ENCODE measurements around the gene PLCB1. TPM values are rescaled to one million over a fixed set of nuclear protein-coding genes. Genes with fewer than 3 reads are reported as not detected.

Gene PLCB1
- total and polyA plus RNA-seq, 2 donors (not counting 1 experiment from before 2014, with no cell fraction given), result 13.4 to 23.3 TPM

GRCh38 chr20:8720089-8720488 is 588.0 kb downstream of the PLCB1 start:
- TF ChIP-seq CTCF (conservative IDR thresholded peaks at IDR 0.05 in 1 of 2, IDR thresholded peaks at IDR 0.05 in 1 of 2; ENCODE audit: low read depth in 1 of 2, low read length in 2 of 2) (no peak), EZH2 (IDR thresholded peaks at IDR 0.05; ENCODE audit: low read length, missing control alignments) (no peak)
- no peak overlapping the region for H3K4me2 ChIP-seq (ENCODE audit: extremely low read depth, insufficient read depth, low read length)
- peak in 1 of 2 donors; percentile 17 for DNase-seq (ENCODE audit: low read depth in 2 of 2)

GRCh38 chr20:8721098-8721497 is 589.0 kb downstream of the PLCB1 start:
- Histone ChIP-seq H2AFZ (ENCODE audit: low read length) (no peak overlapping the region), H3K4me1 (ENCODE audit: control insufficient read depth, extremely low read depth, insufficient read depth, low read length) (no peaks in the 10 kb centered on the region), H3K4me2 (ENCODE audit: extremely low read depth, insufficient read depth, low read length) (no peak overlapping the region), H3K9me3 (ENCODE audit: control insufficient read depth, insufficient read depth, low read depth, low read length) (no peaks in the 10 kb centered on the region), H3K9ac (ENCODE audit: insufficient read depth, low read length) (no peak overlapping the region), H3K4me3 (replicated peaks in 1 of 4; ENCODE audit: control extremely low read depth in 1 of 4, insufficient read depth in 1 of 4, low read depth in 3 of 4, low read length in 4 of 4) (no peak overlapping the region), H4K20me1 (ENCODE audit: control insufficient read depth, extremely low read depth, insufficient read depth, low read length) (no peaks in the 10 kb centered on the region), H3K27ac (ENCODE audit: insufficient read depth, low read length) (no peak overlapping the region), H3K79me2 (ENCODE audit: control insufficient read depth, insufficient read depth, low read length) (no peaks in the 10 kb centered on the region), H3K36me3 (ENCODE audit: control insufficient read depth, insufficient read depth, low read length) (no peaks in the 10 kb centered on the region), H3K27me3 (ENCODE audit: control insufficient read depth, insufficient read depth, low read length) (no peaks in the 10 kb centered on the region)
- peak; percentile 79 to 83 for TF ChIP-seq CTCF (conservative IDR thresholded peaks at IDR 0.05 in 1 of 2, IDR thresholded peaks at IDR 0.05 in 1 of 2; ENCODE audit: low read depth in 1 of 2, low read length in 2 of 2)
- TF ChIP-seq EZH2 (IDR thresholded peaks at IDR 0.05; ENCODE audit: low read length, missing control alignments), result no peak
- DNase-seq (ENCODE audit: low read depth in 2 of 2), result peak; percentile 49 to 73

More at GRCh38 chr20:8720089-8720488, 588.0 kb downstream of the PLCB1 start:
- Histone ChIP-seq H3K4me1 (ENCODE audit: control insufficient read depth, extremely low read depth, insufficient read depth, low read length) (no peaks in the 10 kb centered on the region), H3K9ac (ENCODE audit: insufficient read depth, low read length) (no peak overlapping the region), H3K27ac (ENCODE audit: insufficient read depth, low read length) (no peak overlapping the region), H3K79me2 (ENCODE audit: control insufficient read depth, insufficient read depth, low read length) (no peaks in the 10 kb centered on the region), H2AFZ (ENCODE audit: low read length) (no peak overlapping the region), H4K20me1 (ENCODE audit: control insufficient read depth, extremely low read depth, insufficient read depth, low read length) (no peaks in the 10 kb centered on the region), H3K4me3 (replicated peaks in 1 of 4; ENCODE audit: control extremely low read depth in 1 of 4, insufficient read depth in 1 of 4, low read depth in 3 of 4, low read length in 4 of 4) (no peak overlapping the region), H3K27me3 (ENCODE audit: control insufficient read depth, insufficient read depth, low read length) (no peaks in the 10 kb centered on the region), H3K36me3 (ENCODE audit: control insufficient read depth, insufficient read depth, low read length) (no peaks in the 10 kb centered on the region), H3K9me3 (ENCODE audit: control insufficient read depth, insufficient read depth, low read depth, low read length) (no peaks in the 10 kb centered on the region)

- H3K9ac ChIP-seq (ENCODE audit: insufficient read depth, low read length), result no peak overlapping the region
- no peaks in the 10 kb centered on the region for H3K27me3 ChIP-seq (ENCODE audit: control insufficient read depth, insufficient read depth, low read length)
- H3K4me1 ChIP-seq (ENCODE audit: control insufficient read depth, extremely low read depth, insufficient read depth, low read length), result no peaks in the 10 kb centered on the region
- no peaks in the 10 kb centered on the region for H3K79me2 ChIP-seq (ENCODE audit: control insufficient read depth, insufficient read depth, low read length)
- H2AFZ ChIP-seq (ENCODE audit: low read length), result no peak overlapping the region
- no peak overlapping the region for H3K4me3 ChIP-seq (replicated peaks in 1 of 4; ENCODE audit: control extremely low read depth in 1 of 4, insufficient read depth in 1 of 4, low read depth in 3 of 4, low read length in 4 of 4)
- no peaks in the 10 kb centered on the region for H4K20me1 ChIP-seq (ENCODE audit: control insufficient read depth, extremely low read depth, insufficient read depth, low read length)
- no peaks in the 10 kb centered on the region for H3K9me3 ChIP-seq (ENCODE audit: control insufficient read depth, insufficient read depth, low read depth, low read length)
- H3K27ac ChIP-seq (ENCODE audit: insufficient read depth, low read length), result no peak overlapping the region
- peak; percentile 66 to 81 for DNase-seq (ENCODE audit: low read depth in 2 of 2)
- TF ChIP-seq EZH2 (IDR thresholded peaks at IDR 0.05; ENCODE audit: low read length, missing control alignments) (no peak), CTCF (conservative IDR thresholded peaks at IDR 0.05 in 1 of 2, IDR thresholded peaks at IDR 0.05 in 1 of 2; ENCODE audit: low read depth in 1 of 2, low read length in 2 of 2) (peak; percentile 81 to 82)
- H3K4me2 ChIP-seq (ENCODE audit: extremely low read depth, insufficient read depth, low read length), result no peak overlapping the region
- no peaks in the 10 kb centered on the region for H3K36me3 ChIP-seq (ENCODE audit: control insufficient read depth, insufficient read depth, low read length)
Measured at GRCh38 chr20:8722277-8722928, 590.3 kb downstream of the PLCB1 start.
